NCI-H2171 treated with DMSO at 0.1 percent for 48 hours (cell line): ENCODE data around the gene TBC1D16.
A peak's percentile ranks its signal among the peaks of the same experiment; 100 is the strongest.

Source experiments
- DNase-seq: peaks from one replicate; lab custom pipeline; 2025; lab: John Stamatoyannopoulos, UW

TBC1D16 gene

GRCh38 chr17:79938336-79939093 lies 97.2 kb downstream of the TBC1D16 start:
- DNase-seq, result no peak

GRCh38 chr17:79937391-79938335 lies 98.0 kb downstream of the TBC1D16 start:
- peak; percentile 13 for DNase-seq

GRCh38 chr17:79936641-79937381 lies 98.9 kb downstream of the TBC1D16 start:
- peak; percentile 62 for DNase-seq

GRCh38 chr17:79936050-79936449 lies 99.6 kb downstream of the TBC1D16 start:
- no peak for DNase-seq

GRCh38 chr17:79935197-79935885 lies 100.3 kb downstream of the TBC1D16 start:
- DNase-seq, result no peak

- no peak for DNase-seq
These were observed 101.1 kb downstream of the TBC1D16 start for GRCh38 chr17:79934653-79934970.

GRCh38 chr17:79933863-79934652 lies 101.6 kb downstream of the TBC1D16 start:
- peak; percentile 19 for DNase-seq

GRCh38 chr17:79932451-79933306 lies 103.0 kb downstream of the TBC1D16 start:
- DNase-seq, result no peak

GRCh38 chr17:79931817-79932309 lies 103.8 kb downstream of the TBC1D16 start:
- DNase-seq, result no peak

- no peak for DNase-seq
These were observed 104.5 kb downstream of the TBC1D16 start for GRCh38 chr17:79930877-79931816.

GRCh38 chr17:79930062-79930876 lies 105.4 kb downstream of the TBC1D16 start:
- peak; percentile 47 for DNase-seq

GRCh38 chr17:79929257-79930061 lies 106.2 kb downstream of the TBC1D16 start:
- DNase-seq, result no peak

- DNase-seq, result no peak
These were observed 107.0 kb downstream of the TBC1D16 start for GRCh38 chr17:79928502-79929256.

GRCh38 chr17:79927688-79928501 lies 107.8 kb downstream of the TBC1D16 start:
- no peak for DNase-seq

GRCh38 chr17:79927136-79927661 lies 108.5 kb downstream of the TBC1D16 start:
- no peak for DNase-seq
